ENCODE results near the gene SHANK3.
"Not testable (repeated sequence)": the region's sequence is repeated elsewhere in the genome, so short reads cannot be mapped to it uniquely, and the experiment has no call there.

SHANK3 gene

DNA sequence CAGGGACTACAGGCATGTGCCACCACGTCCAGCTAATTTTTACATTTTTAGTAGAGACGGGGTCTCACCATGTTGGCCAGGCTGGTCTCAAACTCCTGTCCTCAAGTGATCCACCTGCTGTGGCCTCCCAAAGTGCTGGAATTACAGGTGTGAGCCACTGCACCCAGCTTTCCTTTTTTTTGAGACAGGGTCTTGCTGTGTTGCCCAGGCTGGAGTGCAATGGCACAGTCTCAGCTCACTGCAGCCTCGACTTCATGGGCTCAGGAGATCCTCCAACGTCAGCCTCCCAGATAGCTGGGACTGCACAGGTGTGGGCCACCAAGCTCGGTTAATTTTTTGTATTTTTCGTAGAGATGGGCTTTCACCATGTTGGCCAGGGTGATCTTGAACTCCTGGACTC is 18.0 kb upstream of the SHANK3 start:
- H3K9ac ChIP-seq (ENCODE audit: low read depth in 1 of 2, low read length in 2 of 2); H3K36me3 ChIP-seq (ENCODE audit: control insufficient read depth in 1 of 2, insufficient read depth in 2 of 2, low read length in 2 of 2); H3K27me3 ChIP-seq (ENCODE audit: control insufficient read depth in 1 of 2, insufficient read depth in 2 of 2, low read length in 2 of 2); H3K4me3 ChIP-seq (ENCODE audit: low read depth in 1 of 2, low read length in 2 of 2); H3K27ac ChIP-seq (ENCODE audit: low read depth, low read length); H3K4me1 ChIP-seq (ENCODE audit: control insufficient read depth in 1 of 2, insufficient read depth in 2 of 2, low read length in 2 of 2); H3K9me3 ChIP-seq (ENCODE audit: control insufficient read depth in 1 of 2, low read length in 2 of 2): not testable (repeated sequence)

DNA sequence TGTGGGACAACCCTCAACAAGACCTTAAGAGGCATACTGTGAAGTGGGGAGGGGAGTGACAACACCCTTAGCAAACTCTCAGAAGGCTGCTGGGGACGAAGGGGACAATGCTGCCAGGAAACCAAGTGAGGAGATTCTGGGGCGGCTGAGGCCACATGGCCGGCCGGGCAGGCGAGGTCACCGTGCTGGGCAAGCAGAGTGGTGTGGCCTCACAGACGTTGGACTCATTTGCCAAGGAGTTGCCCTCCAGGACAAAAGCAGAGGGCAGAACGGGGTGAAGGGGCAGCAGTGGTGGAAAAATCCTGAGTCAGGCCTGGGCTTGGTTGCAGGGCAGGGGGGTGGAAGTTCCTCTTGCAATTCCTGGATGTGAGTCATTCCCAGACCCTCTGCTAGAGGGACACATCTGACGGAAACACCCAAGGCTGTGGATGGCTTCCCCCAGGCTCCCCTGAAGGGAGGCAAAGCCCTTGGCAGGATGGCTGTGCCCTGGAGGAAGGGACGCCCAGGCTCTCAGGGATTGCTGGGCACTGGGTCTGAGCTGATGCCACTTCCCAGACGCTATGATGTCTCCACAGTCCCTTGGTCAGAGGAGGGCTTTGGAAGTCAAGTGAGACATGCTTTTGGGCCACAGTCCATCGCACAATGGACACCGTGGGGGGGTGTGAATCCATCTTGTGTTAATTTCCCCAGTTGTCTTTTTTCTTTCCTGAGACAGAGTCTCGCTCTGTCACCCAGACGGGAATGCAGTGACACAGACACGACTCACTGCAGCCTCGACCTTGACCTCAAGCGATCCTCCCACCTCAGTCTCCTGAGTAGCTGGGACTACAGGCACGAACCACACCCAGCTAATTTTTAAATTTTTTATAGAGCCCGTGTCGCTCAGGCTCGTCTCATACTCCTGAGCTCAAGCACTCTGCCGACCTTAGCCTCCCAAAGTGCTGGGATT is 16.2 kb upstream of the SHANK3 start:
- Histone ChIP-seq H3K4me3 (ENCODE audit: low read depth in 1 of 2, low read length in 2 of 2) (no peak overlapping the region), H3K27ac (ENCODE audit: low read depth, low read length) (no peak overlapping the region), H3K27me3 (ENCODE audit: control insufficient read depth in 1 of 2, insufficient read depth in 2 of 2, low read length in 2 of 2) (peaks cover 0 to 6% of the 10 kb centered on the region in 2 donors), H3K9ac (ENCODE audit: low read depth in 1 of 2, low read length in 2 of 2) (no peak overlapping the region), H3K4me1 (ENCODE audit: control insufficient read depth in 1 of 2, insufficient read depth in 2 of 2, low read length in 2 of 2) (no peaks in the 10 kb centered on the region), H3K36me3 (ENCODE audit: control insufficient read depth in 1 of 2, insufficient read depth in 2 of 2, low read length in 2 of 2) (no peaks in the 10 kb centered on the region), H3K9me3 (ENCODE audit: control insufficient read depth in 1 of 2, low read length in 2 of 2) (no peaks in the 10 kb centered on the region)

DNA sequence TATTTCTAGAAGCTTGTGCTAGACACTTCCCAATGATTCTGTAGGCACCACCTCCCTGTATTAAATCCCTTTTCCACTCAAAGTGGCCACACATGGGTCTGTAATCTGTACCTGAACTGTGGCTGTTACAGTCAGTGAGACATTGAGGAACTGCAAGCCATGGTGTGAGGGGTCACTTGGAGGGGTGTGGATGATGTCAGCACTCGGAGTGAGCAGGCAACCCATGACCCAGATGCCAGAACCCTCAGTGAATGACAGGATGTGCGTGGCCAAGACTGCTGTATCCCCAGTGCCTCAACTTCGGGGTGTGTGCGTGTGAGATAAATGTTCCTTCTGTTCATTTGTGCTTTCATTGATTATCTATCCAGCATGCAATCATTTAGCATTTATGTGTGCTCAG is 14.7 kb upstream of the SHANK3 start:
- Histone ChIP-seq H3K4me1 (ENCODE audit: control insufficient read depth in 1 of 2, insufficient read depth in 2 of 2, low read length in 2 of 2) (no peaks in the 10 kb centered on the region), H3K9me3 (ENCODE audit: control insufficient read depth in 1 of 2, low read length in 2 of 2) (no peaks in the 10 kb centered on the region), H3K27ac (ENCODE audit: low read depth, low read length) (no peak overlapping the region), H3K36me3 (ENCODE audit: control insufficient read depth in 1 of 2, insufficient read depth in 2 of 2, low read length in 2 of 2) (no peaks in the 10 kb centered on the region), H3K4me3 (ENCODE audit: low read depth in 1 of 2, low read length in 2 of 2) (no peak overlapping the region), H3K27me3 (ENCODE audit: control insufficient read depth in 1 of 2, insufficient read depth in 2 of 2, low read length in 2 of 2) (peaks cover 0 to 6% of the 10 kb centered on the region in 2 donors), H3K9ac (ENCODE audit: low read depth in 1 of 2, low read length in 2 of 2) (no peak overlapping the region)

DNA sequence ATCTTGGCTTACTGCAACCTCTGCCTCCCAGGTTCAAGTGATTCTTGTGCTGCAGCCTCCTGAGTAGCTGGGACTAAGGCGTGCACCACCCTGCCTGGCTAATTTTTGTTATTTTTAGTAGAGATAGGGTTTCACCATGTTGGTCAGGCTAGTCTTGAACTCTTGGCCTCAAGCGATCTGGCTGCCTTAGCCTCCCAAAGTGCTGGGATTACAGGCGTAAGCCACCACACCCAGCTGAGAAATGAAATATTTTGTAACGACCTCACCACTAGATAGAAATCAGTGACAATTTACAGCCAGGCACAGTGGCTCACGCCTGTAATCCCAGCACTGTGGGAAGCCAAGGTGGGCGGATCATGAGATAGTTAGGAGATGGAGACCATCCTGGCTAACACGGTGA is 12.9 kb upstream of the SHANK3 start:
- H3K27me3 ChIP-seq (ENCODE audit: control insufficient read depth in 1 of 2, insufficient read depth in 2 of 2, low read length in 2 of 2); H3K4me1 ChIP-seq (ENCODE audit: control insufficient read depth in 1 of 2, insufficient read depth in 2 of 2, low read length in 2 of 2); H3K9ac ChIP-seq (ENCODE audit: low read depth in 1 of 2, low read length in 2 of 2); H3K9me3 ChIP-seq (ENCODE audit: control insufficient read depth in 1 of 2, low read length in 2 of 2); H3K27ac ChIP-seq (ENCODE audit: low read depth, low read length); H3K36me3 ChIP-seq (ENCODE audit: control insufficient read depth in 1 of 2, insufficient read depth in 2 of 2, low read length in 2 of 2); H3K4me3 ChIP-seq (ENCODE audit: low read depth in 1 of 2, low read length in 2 of 2): not testable (repeated sequence)

DNA sequence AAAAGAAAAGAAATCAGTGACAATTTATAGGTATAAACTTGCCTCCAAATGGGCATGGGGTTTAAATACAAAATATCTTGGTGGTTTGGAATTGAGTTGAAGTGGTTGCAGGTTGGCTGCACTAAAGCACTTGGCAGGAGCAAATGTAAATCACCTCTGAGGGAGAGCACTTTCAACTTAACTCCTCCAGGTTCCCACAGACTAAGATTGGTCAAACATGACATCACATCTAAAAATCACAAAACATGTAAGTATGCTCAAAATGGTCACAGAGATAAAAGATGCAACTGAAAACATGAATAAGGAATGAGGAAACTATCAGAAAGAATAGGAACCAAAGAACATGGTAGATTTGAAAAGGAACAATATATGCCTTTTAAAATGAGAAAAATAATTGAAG is 12.3 kb upstream of the SHANK3 start:
- peaks cover 0 to 6% of the 10 kb centered on the region in 2 donors for H3K27me3 ChIP-seq (ENCODE audit: control insufficient read depth in 1 of 2, insufficient read depth in 2 of 2, low read length in 2 of 2)
- no peak overlapping the region for H3K4me3 ChIP-seq (ENCODE audit: low read depth in 1 of 2, low read length in 2 of 2)
- no peaks in the 10 kb centered on the region for H3K9me3 ChIP-seq (ENCODE audit: control insufficient read depth in 1 of 2, low read length in 2 of 2)
- H3K4me1 ChIP-seq (ENCODE audit: control insufficient read depth in 1 of 2, insufficient read depth in 2 of 2, low read length in 2 of 2): no peaks in the 10 kb centered on the region
- no peak overlapping the region for H3K27ac ChIP-seq (ENCODE audit: low read depth, low read length)
- no peak overlapping the region for H3K9ac ChIP-seq (ENCODE audit: low read depth in 1 of 2, low read length in 2 of 2)
- no peaks in the 10 kb centered on the region for H3K36me3 ChIP-seq (ENCODE audit: control insufficient read depth in 1 of 2, insufficient read depth in 2 of 2, low read length in 2 of 2)

DNA sequence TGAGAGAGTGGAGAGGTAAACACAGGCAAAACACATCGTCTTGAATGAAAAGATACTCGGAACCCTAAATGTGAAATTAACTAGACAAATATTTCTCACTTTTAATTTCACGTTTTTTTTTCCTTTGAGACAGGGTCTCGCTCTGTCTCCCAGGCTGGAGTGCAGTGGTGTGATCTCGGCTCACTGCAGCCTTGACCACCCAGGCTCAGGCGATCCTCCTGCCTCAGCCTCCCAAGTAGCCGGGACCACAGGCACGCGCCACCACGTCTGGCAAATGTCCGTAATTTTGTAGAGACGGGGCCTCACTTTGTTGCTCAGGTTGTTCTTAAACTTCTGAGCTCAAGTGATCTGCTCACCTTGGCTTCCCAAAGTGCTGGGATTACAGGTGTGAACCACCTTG is 7.4 kb upstream of the SHANK3 start:
- Histone ChIP-seq H3K4me3 (ENCODE audit: low read depth in 1 of 2, low read length in 2 of 2) (no peak overlapping the region), H3K4me1 (ENCODE audit: control insufficient read depth in 1 of 2, insufficient read depth in 2 of 2, low read length in 2 of 2) (no peaks in the 10 kb centered on the region), H3K36me3 (ENCODE audit: control insufficient read depth in 1 of 2, insufficient read depth in 2 of 2, low read length in 2 of 2) (no peaks in the 10 kb centered on the region), H3K9ac (ENCODE audit: low read depth in 1 of 2, low read length in 2 of 2) (no peak overlapping the region), H3K27me3 (ENCODE audit: control insufficient read depth in 1 of 2, insufficient read depth in 2 of 2, low read length in 2 of 2) (no peaks in the 10 kb centered on the region), H3K9me3 (ENCODE audit: control insufficient read depth in 1 of 2, low read length in 2 of 2) (no peaks in the 10 kb centered on the region), H3K27ac (ENCODE audit: low read depth, low read length) (no peak overlapping the region)

DNA sequence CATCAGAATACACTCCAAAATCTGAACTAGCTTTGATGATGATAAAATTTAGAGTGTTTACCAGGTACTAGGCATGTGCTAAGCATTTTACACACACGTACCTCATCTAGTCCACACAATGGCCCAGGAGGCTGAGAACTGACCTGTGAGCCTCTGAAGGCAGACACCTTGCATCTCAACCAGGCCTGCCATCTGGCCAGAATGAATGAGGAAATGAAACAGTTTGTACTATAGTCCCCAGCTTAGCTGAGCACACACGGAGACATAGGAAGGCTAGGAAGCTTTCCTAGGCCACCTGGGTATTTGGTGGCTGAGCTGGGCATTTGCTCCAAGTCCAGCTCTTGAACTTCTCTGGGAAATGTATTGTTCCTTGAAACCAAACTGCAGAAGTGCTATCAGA is 6.9 kb upstream of the SHANK3 start:
- Histone ChIP-seq H3K27me3 (ENCODE audit: control insufficient read depth in 1 of 2, insufficient read depth in 2 of 2, low read length in 2 of 2) (peaks cover 3 to 4% of the 10 kb centered on the region in 2 donors), H3K27ac (ENCODE audit: low read depth, low read length) (no peak overlapping the region), H3K4me1 (ENCODE audit: control insufficient read depth in 1 of 2, insufficient read depth in 2 of 2, low read length in 2 of 2) (no peaks in the 10 kb centered on the region), H3K4me3 (ENCODE audit: low read depth in 1 of 2, low read length in 2 of 2) (no peak overlapping the region), H3K36me3 (ENCODE audit: control insufficient read depth in 1 of 2, insufficient read depth in 2 of 2, low read length in 2 of 2) (no peaks in the 10 kb centered on the region), H3K9me3 (ENCODE audit: control insufficient read depth in 1 of 2, low read length in 2 of 2) (no peaks in the 10 kb centered on the region), H3K9ac (ENCODE audit: low read depth in 1 of 2, low read length in 2 of 2) (no peak overlapping the region)

DNA sequence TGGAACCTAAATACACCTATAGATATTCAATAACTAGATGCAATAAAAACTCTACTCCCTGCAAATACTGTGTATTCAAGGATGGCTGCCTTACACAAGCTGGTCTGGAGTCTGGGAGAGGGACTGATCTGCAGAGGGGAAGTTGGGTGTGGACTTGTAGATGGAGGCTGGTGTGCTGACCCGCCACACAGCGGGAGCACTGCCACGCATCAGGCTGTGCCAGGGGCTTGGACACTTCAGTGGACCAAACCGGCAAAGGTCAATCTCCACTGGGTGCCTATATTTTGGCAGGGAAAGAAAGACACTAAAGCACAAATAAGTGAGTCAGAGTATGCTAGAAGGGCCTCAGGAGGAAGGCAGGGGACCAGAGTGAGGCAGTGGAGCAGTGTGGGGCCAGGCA is 2.1 kb upstream of the SHANK3 start:
- no peaks in the 10 kb centered on the region for H3K36me3 ChIP-seq (ENCODE audit: control insufficient read depth in 1 of 2, insufficient read depth in 2 of 2, low read length in 2 of 2)
- no peak overlapping the region for H3K27ac ChIP-seq (ENCODE audit: low read depth, low read length)
- H3K9ac ChIP-seq (ENCODE audit: low read depth in 1 of 2, low read length in 2 of 2): no peak overlapping the region
- peaks cover 0 to 12% of the 10 kb centered on the region in 2 donors for H3K4me1 ChIP-seq (ENCODE audit: control insufficient read depth in 1 of 2, insufficient read depth in 2 of 2, low read length in 2 of 2)
- peaks cover 24 to 28% of the 10 kb centered on the region in 2 donors for H3K27me3 ChIP-seq (ENCODE audit: control insufficient read depth in 1 of 2, insufficient read depth in 2 of 2, low read length in 2 of 2)
- no peaks in the 10 kb centered on the region for H3K9me3 ChIP-seq (ENCODE audit: control insufficient read depth in 1 of 2, low read length in 2 of 2)
- no peak overlapping the region for H3K4me3 ChIP-seq (ENCODE audit: low read depth in 1 of 2, low read length in 2 of 2)

DNA sequence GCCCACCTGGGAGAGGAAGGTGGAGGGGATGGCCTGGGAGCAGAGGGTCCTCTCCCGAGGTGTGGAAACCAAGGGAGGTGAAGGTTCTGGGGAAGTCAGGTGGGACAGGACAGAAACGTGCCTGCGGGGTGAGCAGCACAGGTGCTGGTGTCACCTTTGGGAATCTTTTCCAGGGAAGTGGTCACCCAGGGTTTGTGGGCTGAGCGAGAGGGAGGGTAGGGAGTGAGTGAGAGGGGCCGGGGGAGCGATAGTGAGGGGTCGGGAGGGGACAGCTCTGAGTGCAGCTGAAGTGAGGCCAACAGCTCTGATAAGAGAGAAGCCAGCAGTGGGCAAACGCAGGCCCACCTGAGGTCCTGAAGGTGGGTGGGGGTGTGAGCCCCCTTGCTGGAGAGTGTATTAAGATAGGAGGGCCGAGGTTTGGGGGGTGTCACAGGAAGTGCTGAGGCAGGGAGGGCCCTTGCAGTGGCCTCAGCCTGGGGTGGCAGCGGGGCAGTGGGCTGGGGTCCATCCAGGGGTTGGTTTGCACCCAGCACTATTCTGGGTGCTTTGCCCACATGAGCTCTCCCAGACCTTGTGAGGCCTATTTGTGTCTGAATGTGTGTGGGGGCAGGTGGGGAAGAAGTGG is 1.6 kb upstream of the SHANK3 start:
- H3K9ac ChIP-seq (ENCODE audit: low read depth in 1 of 2, low read length in 2 of 2): no peak overlapping the region
- no peak overlapping the region for H3K4me3 ChIP-seq (ENCODE audit: low read depth in 1 of 2, low read length in 2 of 2)
- peaks cover 29 to 32% of the 10 kb centered on the region in 2 donors for H3K27me3 ChIP-seq (ENCODE audit: control insufficient read depth in 1 of 2, insufficient read depth in 2 of 2, low read length in 2 of 2)
- H3K4me1 ChIP-seq (ENCODE audit: control insufficient read depth in 1 of 2, insufficient read depth in 2 of 2, low read length in 2 of 2): peaks cover 0 to 12% of the 10 kb centered on the region in 2 donors
- H3K9me3 ChIP-seq (ENCODE audit: control insufficient read depth in 1 of 2, low read length in 2 of 2): no peaks in the 10 kb centered on the region
- H3K36me3 ChIP-seq (ENCODE audit: control insufficient read depth in 1 of 2, insufficient read depth in 2 of 2, low read length in 2 of 2): no peaks in the 10 kb centered on the region
- peak overlapping the region; percentile 20 for H3K27ac ChIP-seq (ENCODE audit: low read depth, low read length)

DNA sequence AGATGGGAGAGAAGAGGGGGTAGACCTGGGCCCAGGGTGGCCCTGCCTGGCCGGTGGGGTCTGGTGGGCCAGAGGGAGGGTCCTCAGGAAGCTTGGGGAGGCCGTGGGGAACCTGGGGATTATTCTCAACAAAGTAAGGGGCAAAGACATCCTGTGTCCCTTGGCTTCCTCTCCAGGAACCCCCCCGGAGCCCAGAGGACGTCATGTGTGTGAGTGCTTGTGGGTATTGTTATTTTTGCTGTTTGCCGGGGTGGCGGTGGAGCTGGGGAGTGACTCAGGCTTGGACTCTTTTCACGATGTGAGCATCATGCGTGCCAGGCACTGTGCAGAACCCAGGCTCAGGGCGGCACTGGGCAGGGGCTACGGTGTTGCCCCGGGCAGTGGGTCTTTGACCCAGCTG is 982 bp upstream of the SHANK3 start:
- no peaks in the 10 kb centered on the region for H3K36me3 ChIP-seq (ENCODE audit: control insufficient read depth in 1 of 2, insufficient read depth in 2 of 2, low read length in 2 of 2)
- H3K27me3 ChIP-seq (ENCODE audit: control insufficient read depth in 1 of 2, insufficient read depth in 2 of 2, low read length in 2 of 2): peaks cover 32 to 35% of the 10 kb centered on the region in 2 donors
- H3K4me3 ChIP-seq (ENCODE audit: low read depth in 1 of 2, low read length in 2 of 2): no peak overlapping the region
- H3K9ac ChIP-seq (ENCODE audit: low read depth in 1 of 2, low read length in 2 of 2): no peak overlapping the region
- H3K4me1 ChIP-seq (ENCODE audit: control insufficient read depth in 1 of 2, insufficient read depth in 2 of 2, low read length in 2 of 2): peaks cover 0 to 12% of the 10 kb centered on the region in 2 donors
- H3K27ac ChIP-seq (ENCODE audit: low read depth, low read length): no peak overlapping the region
- no peaks in the 10 kb centered on the region for H3K9me3 ChIP-seq (ENCODE audit: control insufficient read depth in 1 of 2, low read length in 2 of 2)
